Cardiac muscle cell (in vitro differentiated cells and primary cell): ENCODE data around the gene MGAT5. TPM values are rescaled to one million over a fixed set of nuclear protein-coding genes. Genes with fewer than 3 reads are reported as not detected.

Experiments used
- DNase-seq, 2 donors: peaks; one replicate each; pipeline versions ENCODE4 v3.0.0 to v3.0.0-alpha.2; 2010 to 2017; ENCODE audit warnings: low read depth in 1 of 2, low spot score in 1 of 2
- H3K27ac ChIP-seq: fragments of 200-600 bp; sonication (generic); 2 replicates; pipeline ENCODE4 v1.5.1; 2016
- H3K27me3 ChIP-seq: fragments of 200-600 bp; sonication (generic); 2 replicates; pipeline ENCODE4 v1.6.0; 2016; ENCODE audit warnings: control low read depth
- H3K36me3 ChIP-seq: fragments of 200-600 bp; sonication (generic); 2 replicates; pipeline ENCODE4 v1.5.1; 2016; ENCODE audit warnings: control low read depth
- H3K4me1 ChIP-seq: fragments of 200-600 bp; sonication (generic); 2 replicates; pipeline ENCODE4 v1.8.1; 2017; ENCODE audit warnings: low read depth, mild to moderate bottlenecking, mixed run types
- H3K4me3 ChIP-seq: fragments of 200-600 bp; sonication (generic); 2 replicates; pipeline ENCODE4 v1.5.1; 2016; ENCODE audit warnings: mild to moderate bottlenecking
- H3K9me3 ChIP-seq: fragments of 200-600 bp; sonication (generic); 2 replicates; pipeline ENCODE4 v1.5.1; 2017; ENCODE audit warnings: low read depth, mild to moderate bottlenecking, control low read depth
- CTCF ChIP-seq: IDR thresholded peaks from 2 replicates; pipeline ENCODE4 v1.5.1; 2012; ENCODE audit warnings: low read depth, mild to moderate bottlenecking, low read length
- polyA plus RNA-seq: library from polyadenylated mRNA; unstranded; fragments of >200 nt; fragmentation: Nextera tagmentation; extraction: Ambion mirVana; gene quantifications from 2 replicates; pipeline ENCODE4 v1.2.1, GENCODE V29; 2016
- total RNA-seq: library from RNA; depleted of rRNA; stranded (reverse); fragments of >200 nt; gene quantifications from 2 replicates; pipeline ENCODE4 v1.2.3, GENCODE V29; 2016

Gene MGAT5
- total and polyA plus RNA-seq, 2 experiments from 2014 or later = 12.5 to 66.8 TPM

GRCh38 chr2:134401789-134402188 is 147.9 kb downstream of the MGAT5 start:
- Histone ChIP-seq H3K36me3 (no peaks in the 10 kb centered on the region), H3K27me3 (no peaks in the 10 kb centered on the region), H3K27ac (no peak overlapping the region), H3K4me1 (no peaks in the 10 kb centered on the region), H3K9me3 (no peaks in the 10 kb centered on the region), H3K4me3 (no peak overlapping the region)
- DNase-seq = no peak
- no peak for TF ChIP-seq CTCF

- Histone ChIP-seq H3K4me3 (no peak overlapping the region), H3K27ac (no peak overlapping the region), H3K9me3 (no peaks in the 10 kb centered on the region), H3K4me1 (no peaks in the 10 kb centered on the region), H3K36me3 (no peaks in the 10 kb centered on the region), H3K27me3 (no peaks in the 10 kb centered on the region)
- TF ChIP-seq CTCF = no peak
- DNase-seq = peak in 1 of 2 donors; percentile 88
Observed at GRCh38 chr2:134402410-134402809, 148.5 kb downstream of the MGAT5 start.

GRCh38 chr2:134405611-134406081 is 151.8 kb downstream of the MGAT5 start:
- Histone ChIP-seq H3K27me3 (no peaks in the 10 kb centered on the region), H3K4me1 (peaks cover 2% of the 10 kb centered on the region), H3K27ac (no peak overlapping the region), H3K9me3 (no peaks in the 10 kb centered on the region), H3K4me3 (no peak overlapping the region), H3K36me3 (no peaks in the 10 kb centered on the region)
- DNase-seq = no peak
- no peak for TF ChIP-seq CTCF

GRCh38 chr2:134406311-134406710 is 152.4 kb downstream of the MGAT5 start:
- no peak for TF ChIP-seq CTCF
- peaks cover 9% of the 10 kb centered on the region for H3K4me1 ChIP-seq
- DNase-seq = no peak
- H3K27me3 ChIP-seq = no peaks in the 10 kb centered on the region
- H3K36me3 ChIP-seq = no peaks in the 10 kb centered on the region
- no peaks in the 10 kb centered on the region for H3K9me3 ChIP-seq
- no peak overlapping the region for H3K4me3 ChIP-seq
- H3K27ac ChIP-seq = no peak overlapping the region

- Histone ChIP-seq H3K4me3 (no peak overlapping the region), H3K36me3 (no peaks in the 10 kb centered on the region), H3K9me3 (no peaks in the 10 kb centered on the region), H3K4me1 (peaks cover 13% of the 10 kb centered on the region), H3K27ac (no peak overlapping the region), H3K27me3 (no peaks in the 10 kb centered on the region)
- TF ChIP-seq CTCF = no peak
- no peak for DNase-seq
Observed at GRCh38 chr2:134406736-134407135, 152.9 kb downstream of the MGAT5 start.
